ENCODE measurements around the gene CTIF.

DNA sequence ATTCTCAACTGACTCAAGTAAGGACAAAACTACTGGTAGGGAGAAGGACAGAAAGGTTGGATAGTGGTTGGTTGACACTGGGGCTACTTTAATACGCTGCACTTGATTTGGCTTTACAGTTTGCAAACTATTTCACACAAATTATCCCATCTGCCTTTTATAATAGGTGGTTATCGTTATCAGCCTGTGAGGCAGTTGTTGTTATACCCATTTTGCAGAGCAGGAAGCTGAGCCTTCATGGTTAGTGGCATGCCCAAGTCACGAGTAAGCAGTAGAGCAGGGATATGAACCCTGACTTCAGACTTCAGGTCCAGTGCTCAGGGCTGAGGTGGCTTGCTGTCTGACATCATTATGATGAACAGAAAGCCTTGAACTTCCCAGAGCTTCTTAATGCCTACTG lies 5.3 kb downstream of the CTIF start:
- TF ChIP-seq, protein P1, sequence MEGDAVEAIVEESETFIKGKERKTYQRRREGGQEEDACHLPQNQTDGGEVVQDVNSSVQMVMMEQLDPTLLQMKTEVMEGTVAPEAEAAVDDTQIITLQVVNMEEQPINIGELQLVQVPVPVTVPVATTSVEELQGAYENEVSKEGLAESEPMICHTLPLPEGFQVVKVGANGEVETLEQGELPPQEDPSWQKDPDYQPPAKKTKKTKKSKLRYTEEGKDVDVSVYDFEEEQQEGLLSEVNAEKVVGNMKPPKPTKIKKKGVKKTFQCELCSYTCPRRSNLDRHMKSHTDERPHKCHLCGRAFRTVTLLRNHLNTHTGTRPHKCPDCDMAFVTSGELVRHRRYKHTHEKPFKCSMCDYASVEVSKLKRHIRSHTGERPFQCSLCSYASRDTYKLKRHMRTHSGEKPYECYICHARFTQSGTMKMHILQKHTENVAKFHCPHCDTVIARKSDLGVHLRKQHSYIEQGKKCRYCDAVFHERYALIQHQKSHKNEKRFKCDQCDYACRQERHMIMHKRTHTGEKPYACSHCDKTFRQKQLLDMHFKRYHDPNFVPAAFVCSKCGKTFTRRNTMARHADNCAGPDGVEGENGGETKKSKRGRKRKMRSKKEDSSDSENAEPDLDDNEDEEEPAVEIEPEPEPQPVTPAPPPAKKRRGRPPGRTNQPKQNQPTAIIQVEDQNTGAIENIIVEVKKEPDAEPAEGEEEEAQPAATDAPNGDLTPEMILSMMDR (IDR thresholded peaks at IDR 0.05) = no peak
- TF ChIP-seq POLR2AphosphoS5 (IDR thresholded peaks at IDR 0.05; ENCODE audit: insufficient read depth in 1 of 2, low read depth in 1 of 2) = no peak
